GM19397 (cell line): ENCODE data around the gene SMIM33.
"Not testable (repeated sequence)": the region's sequence is repeated elsewhere in the genome, so short reads cannot be mapped to it uniquely, and the experiment has no call there.

Experiments
- ATAC-seq: cut with Tn5 transposase; IDR thresholded peaks from one replicate; pipeline ENCODE4 v1.9.1; 2021; ENCODE audit warnings: mild to moderate bottlenecking, moderate library complexity; ENCODE audit not compliant: unreplicated experiment

Gene SMIM33

DNA sequence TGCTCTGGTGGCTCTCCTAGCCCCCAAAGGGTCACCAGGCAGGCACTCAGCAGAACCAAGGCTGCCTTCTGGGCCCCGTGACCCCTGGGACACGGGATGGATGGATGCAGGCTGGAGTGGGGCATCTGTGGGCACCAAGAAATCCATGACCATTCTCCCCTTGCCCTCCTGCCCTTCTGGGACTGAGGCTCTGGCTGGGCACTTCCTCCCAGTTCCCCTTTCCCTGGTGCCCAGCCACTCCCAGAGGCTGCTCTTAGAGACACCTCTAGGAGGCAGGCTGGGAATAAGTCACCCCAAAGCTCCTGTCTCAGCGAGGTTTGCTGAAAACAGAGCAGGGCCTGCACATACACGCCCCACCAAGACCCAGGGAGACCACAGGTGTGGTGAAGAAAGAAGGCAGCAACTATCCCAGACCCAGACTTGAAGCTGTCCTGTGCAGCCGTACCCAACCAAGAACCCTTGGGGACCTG, 10.8 kb downstream of the SMIM33 start:
- ATAC-seq: no peak

DNA sequence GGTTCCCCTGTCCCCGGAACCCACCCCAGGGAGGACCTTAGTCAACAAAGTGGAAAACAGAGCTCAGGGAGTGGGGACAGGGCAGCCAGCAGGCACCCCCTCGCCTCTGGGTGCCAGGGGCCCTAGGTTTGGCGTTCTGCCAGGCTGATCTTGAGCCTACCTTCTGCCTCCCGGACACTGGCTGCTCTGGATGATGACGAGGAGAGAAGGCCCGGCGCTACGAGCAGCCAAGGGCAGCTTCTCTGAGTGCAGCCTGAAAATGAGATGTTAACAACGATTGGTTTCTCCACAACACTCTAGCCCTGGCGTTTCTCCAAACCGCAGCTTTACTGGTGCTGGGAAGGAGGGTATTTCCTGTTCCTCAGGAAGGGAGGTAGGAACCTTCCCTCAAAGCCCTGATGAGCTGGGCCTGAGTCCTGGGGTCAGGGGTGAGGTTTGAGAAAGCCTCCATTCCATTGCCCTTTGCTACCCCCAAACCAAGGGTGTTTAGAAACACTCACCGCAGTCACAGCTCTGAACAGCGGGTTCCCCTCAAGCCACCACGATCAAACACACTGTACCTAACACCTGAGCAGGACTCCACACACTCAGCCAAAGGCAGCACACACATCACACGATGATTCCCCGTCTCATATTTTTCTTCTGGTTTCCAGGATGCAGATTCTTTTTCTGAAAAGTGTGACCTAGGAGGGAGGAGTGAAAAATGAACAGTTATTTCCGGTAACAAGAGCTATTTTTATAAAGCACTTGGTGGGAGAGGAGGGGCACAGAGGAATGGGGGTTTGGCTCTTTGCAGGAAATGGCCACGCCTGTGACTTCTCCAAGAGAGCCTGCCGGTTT, 11.5 kb downstream of the SMIM33 start, which contains the start of gene STING1:
Gene STING1 (minus strand): TSS at position 709 of the 840 bp plus-strand sequence. CDS start 1,054 bp downstream, outside the sequence.
- ATAC-seq: no peak

DNA sequence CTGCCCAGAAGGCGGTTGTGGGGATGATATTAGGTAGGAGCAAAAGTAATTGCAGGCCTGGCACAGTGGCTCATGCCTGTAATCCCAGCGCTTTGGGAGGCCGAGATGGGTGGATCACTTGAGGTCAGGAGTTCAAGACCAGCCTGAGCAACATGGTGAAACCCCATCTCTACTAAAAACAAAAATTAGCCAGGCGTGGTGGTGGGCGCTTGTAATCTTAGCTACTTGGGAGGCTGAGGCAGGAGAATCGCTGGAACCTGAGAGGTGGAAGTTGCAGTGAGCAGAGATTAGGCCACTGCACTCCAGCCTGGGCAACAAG, 12.0 kb downstream of the SMIM33 start:
- not testable (repeated sequence) for ATAC-seq

DNA sequence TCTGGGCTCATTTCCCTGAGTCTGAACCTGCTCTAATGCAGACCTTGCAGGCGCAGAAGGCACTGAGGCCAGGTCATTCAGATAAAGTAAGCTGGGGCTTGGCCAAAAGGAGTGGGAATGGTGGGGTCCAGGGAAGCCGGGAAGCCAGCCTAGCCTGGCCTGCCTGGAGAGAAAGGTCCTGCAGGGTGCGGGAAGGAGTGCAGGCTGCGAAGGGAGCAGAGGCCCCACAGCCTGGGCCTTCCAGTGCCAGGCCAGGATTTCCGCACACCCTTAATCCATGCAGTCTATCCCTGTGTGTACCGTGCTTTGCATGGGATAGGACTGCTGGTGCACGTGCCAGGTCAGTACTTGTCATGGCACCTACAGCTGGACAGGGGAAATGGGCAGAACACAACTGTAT, 15.4 kb downstream of the SMIM33 start:
- no peak for ATAC-seq

DNA sequence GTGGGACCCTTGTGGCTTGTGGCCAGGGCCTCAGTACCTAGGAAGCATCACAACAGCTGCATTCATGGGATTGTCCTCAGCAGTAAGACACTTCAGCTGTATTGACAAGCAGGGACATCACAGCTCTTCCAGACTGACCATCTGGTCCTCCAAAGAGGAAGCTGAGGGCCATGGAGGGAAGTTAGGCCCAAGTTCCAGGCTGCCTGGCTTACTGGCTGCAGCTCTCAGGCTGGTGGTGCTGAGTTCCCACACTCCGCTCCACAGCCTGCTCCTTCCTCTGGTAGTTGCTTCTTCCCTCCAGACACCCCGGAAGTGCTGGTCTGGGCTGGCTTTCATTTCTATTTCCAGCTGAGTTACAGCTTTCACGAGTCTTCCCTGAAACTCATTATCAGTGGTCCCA, 17.5 kb downstream of the SMIM33 start:
- ATAC-seq: no peak

DNA sequence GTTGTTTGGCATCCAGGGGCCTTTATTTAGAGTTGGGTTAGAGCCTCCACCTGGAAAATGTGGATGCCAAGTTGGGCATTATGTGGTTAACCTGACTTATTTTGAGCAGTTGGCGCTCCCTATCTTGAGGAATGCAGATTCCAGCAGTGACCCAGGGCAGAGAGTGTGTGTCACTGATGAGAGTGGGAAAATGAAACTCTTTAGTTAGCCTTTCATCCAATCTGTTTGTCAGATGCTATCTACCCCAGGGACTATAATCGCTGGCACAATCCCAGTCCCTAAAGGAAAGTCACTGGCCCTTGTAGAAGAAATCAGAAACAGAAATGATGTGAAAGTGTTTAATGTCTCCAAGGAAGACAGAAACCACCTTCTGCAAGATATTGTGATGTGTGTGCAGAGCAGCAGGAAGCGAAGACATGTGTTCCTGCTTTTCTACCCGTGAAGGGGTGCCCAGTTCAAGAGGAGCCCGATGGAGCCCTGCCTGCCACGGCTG, 21.9 kb downstream of the SMIM33 start:
- ATAC-seq: no peak

DNA sequence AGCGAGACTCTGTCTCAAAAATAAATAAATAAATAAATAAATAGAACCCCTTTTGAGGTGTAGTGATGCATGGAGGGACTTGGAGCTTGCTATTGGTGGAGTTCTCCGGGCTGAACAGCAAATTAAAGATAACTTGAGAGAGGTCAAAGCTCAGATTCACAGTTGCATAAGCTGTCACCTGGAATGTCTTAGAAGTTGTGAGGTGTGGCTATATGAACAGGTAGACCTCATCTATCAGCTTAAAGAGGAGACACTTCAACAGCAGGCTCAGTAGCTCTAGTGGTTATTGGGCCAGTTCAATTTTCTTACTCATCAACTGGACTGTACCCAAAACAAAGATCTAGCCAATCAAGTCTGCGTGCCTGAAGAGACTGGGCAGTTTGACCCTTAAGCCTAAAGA, 23.5 kb downstream of the SMIM33 start:
- no peak for ATAC-seq

DNA sequence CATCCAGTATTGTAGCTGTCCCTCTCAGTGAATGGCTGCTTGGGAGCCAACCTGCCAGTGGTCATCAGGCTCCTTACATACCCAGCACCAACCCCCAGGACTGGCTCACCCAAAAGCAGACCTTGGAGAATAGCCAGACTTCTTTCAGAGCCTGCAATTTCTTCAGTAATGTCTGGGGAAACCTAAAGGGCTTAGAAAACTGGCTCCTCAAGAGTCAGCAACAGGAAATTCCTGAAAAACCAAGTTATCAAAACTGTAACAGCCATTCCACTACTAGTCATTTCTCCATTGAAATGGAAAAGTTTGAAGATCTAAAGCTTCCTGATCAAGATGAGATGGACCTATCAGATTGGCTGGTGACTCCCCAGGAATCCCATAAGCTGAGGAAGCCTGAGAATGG, 24.0 kb downstream of the SMIM33 start:
- no peak for ATAC-seq

DNA sequence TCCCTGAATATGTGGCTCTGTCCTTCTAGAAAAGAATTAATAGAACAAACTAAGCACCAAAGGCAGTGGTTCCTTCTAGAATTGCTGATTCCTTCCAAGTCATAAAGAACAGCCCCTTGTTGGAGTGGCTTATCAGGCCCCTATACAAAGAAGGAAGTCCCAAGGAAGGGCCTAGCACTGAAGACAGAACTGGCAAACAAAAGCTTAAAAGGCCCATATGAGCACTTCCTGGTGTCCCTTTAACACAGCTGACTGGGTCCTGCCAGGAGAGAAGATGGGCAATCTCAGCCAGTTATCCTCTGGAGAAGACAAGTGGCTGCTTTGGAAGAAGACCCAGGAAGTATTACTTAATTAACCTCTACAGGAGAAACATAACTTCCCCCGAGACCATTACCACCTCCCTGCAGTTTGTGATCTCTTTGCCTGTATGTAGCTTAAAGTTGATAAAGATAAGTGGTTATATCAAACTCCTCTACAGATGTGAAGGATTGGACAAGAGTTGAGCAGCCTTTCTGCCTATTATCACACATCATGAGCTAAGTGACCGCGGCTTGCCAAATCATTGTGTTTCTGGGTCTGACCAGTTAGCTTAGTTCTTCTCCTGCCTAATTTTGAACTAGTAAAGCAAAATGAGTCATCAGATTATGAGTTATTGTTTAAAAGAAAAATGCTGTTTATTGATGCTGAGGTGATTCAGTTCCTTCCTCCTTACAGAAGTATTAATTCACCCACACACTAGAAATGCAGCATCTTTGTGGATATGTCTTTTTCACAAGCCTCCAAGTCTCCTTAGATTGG, 25.0 kb downstream of the SMIM33 start:
- ATAC-seq: no peak

DNA sequence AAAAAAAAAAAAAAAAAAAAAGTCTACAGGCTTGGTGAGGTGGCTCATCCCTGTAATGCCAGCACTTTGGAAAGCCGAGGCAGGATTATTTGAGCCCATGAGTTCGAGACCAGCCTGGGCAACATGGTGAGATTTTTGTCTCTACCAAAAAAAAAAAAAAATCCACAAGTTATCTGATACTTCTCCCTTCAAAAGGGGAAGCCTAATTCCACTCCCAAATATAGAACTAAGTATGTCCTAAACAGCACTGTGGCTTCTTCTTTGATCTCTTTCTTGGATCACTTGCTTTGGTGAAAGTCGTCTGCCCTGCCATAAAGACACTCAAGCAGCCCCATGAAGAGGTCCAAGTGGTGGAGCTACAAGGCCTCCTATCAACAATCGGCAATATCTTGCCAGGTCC, 30.6 kb downstream of the SMIM33 start:
- no peak for ATAC-seq

DNA sequence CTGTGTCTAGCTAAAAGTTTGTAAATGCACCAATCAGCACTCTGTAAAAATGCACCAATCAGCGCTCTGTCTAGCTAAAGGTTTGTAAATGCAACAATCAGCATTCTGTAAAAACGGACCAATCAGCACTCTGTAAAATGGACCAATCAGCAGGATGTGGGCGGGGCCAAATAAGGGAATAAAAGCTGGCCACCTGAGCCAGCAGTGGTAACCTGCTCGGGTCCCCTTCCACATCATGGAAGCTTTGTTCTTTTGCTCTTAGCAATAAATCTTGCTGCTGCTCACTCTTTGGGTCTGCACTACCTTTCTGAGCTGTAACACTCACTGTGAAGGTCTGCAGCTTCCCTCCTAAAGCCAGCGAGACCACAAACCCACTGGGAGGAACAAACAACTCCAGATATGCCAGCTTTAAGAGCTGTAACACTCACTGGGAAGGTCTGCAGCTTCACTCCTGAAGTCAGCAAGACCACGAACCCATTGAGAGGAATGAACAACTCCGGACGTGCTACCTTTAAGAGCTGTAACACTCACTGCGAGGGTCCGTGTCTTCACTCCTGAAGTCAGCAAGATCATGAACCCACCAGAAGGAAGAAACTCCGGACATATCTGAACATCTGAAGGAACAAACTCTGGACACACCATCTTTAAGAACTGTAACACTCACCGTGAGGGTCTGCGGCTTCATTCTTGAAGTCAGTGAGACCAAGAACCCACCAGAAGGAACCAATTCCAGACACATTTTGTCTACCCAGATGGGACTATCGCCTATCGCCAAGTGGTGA, 32.4 kb downstream of the SMIM33 start:
- not testable (repeated sequence) for ATAC-seq

DNA sequence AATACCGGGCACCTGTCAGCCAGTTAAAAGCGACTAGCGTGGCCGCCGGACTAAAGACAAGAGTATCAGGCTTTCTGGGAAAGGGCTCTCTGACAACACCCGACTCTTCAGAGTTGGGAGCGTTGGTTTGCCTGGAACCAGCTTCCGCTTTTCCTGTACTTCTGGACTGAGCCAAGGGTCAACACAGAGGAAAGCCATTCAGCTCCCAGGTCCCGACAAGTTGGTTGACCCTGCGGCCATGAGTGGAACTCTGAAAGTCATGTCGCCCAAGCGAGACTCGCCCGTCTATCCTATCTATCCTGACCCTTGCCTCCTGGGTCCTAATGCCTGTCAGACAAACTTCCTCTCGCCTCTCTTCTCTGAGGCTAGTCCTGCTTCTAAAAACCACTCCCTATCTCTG, 33.1 kb downstream of the SMIM33 start:
- not testable (repeated sequence) for ATAC-seq

DNA sequence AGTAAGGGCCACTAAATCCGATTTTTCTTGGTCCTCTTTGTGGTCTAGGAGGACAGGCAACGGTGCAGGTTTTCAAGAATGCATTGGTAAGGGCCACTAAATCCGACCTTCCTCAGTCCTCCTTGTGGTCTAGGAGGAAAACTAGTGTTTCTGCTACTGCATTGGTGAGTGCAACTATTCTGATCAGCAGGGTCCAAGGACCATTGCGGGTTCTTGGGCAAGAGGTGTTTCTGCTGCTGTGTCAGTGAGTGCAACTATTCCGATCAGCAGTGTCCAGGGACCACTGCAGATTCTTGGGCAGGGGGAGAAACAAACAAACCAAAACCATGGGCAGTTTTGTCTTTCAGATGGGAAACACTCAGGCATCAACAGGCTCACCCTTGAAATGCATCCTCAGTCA, 33.9 kb downstream of the SMIM33 start:
- ATAC-seq: not testable (repeated sequence)

DNA sequence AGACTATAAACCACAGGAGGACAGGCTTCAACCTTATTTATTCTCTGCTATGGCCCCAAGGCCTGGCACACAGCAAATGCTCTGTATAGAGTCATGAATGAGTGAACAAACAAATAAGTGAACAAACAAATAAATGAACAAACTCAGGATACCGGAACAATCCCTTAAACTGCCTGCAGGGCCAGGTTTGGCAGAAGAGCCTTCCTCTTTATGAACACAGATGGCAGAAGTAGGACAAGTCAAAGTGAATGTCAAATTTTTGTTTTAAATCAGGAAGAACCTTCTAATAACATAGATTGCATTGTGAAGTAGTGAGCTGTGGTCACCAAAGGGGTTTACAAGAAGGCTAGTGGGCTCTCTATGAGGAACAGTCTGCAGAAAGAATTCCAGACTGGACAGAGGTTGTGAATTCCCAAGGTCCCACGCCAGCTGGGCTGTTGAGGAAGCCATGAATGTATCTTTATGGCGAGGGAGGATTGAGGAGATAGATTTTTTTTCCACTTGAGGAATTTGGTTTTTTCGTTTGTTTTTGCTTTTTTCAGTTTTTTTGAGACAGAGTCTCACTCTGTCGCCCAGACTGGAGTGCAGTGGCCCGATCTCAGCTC, 42.1 kb downstream of the SMIM33 start:
- no peak for ATAC-seq

DNA sequence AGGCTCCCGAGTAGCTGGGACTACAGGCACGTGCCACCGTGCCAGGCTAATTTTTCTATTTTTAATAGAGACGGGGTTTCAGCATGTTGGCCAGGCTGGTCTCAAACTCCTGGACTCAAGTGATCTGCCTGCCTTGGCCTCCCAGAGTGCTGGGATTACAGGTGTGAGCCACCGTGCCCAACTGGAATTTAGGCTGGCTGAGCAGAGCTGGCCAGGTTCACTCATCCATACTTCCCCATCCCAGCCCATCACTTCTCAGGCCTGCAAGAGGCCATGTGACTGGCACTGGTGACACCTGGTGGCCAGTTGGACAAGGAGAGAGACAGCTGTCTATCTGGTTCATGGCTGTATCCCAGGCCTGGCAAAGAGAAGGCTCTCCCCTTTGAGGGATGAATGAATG, 42.6 kb downstream of the SMIM33 start:
- not testable (repeated sequence) for ATAC-seq

DNA sequence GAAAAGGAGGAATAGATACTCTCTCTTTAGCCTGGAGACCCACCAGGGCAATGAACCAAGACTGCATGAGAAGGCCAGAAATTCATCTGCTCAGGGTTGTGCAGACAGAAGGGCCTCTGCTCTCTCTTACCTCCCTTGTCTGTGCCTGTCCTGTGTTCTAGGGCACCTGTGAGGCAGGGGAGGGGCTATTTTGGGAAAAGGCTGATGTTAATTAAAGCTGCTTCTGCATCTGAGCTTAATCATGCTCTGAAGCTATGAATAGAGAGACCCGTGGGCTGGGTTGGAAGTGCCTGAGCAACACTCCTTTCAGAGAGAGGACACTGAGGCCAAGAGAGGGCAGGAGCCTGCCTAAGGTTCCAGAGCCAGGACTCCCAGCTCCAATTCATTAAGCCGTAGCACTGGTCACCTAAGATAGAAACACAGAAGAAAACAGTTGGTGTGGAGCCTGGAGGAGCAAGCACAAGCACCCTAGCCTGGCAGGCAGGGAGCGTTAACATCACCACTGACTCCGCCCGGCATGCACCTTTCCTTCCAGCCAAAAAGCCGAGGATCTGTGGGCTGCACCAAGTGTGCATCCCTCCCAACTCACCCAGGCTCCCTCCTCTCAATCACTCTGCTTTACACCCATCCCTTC, 43.2 kb downstream of the SMIM33 start:
- ATAC-seq: no peak

DNA sequence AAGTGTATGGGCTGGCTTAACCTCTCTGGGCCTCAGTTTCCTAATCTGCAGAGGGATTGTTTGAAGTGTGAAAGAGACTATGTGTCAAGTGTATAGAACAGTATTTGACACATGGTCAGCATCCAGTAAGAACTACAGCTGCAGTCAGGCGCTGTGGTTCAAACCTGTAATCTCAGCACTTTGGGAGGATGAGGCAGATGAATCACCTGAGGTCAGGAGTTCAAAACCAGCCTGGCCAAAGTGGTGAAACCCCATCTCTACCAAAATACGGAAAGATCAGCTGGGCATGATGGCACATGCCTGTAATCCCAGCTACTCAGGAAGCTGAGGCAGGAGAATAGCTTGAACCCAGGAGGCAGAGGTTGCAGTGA, 43.7 kb downstream of the SMIM33 start:
- no peak for ATAC-seq

DNA sequence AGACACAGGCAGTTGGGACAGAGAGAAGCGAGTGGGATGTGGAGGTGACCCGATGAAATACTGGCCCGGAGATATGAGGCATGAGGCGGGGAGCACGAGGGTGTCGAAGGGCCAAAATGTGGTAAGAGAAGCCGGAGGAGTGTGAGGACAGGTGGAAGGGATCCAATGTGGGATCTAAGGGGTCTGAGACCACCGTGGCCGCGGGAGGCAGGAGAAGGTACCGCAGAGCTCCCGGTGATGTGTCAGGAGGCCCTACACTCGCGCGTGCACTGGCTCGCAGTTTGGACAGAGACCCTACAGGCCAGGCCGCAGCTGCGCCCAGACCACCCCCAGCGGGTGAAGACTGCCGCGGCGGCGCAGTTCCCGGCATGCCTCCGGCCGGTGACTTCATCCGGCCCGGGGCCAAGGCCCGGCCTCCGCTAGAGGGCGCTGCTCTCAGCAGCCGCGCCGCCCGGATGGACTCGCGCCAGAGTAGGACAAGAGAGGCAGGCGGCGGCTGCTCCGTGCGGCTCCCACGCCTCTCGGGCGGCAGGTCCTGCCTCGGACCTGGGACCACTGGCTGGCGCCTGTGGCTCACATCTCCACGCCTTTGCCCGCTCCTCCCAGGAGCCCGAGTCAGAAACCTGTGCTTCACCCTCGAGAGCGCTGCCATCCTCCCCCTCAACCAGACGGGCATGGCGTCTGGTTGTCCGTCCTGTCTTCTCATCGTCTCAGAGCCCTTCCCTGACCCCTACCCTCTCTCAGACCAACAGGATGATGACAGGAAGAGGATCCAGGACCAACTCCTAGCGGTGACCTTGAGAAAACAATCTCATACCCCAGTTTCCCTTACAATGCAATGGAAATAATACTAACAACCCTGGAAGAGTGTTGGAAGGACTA, 47.1 kb downstream of the SMIM33 start:
- peak; percentile 88 for ATAC-seq
